Measurements from ENCODE around the gene CGB7. TPM values are rescaled to one million over a fixed set of nuclear protein-coding genes. Genes with fewer than 3 reads are reported as not detected.
"Not testable (repeated sequence)": the region's sequence is repeated elsewhere in the genome, so short reads cannot be mapped to it uniquely, and the experiment has no call there.

The CGB7 gene
- total RNA-seq, 1 donor from 2014 or later: not detected

GRCh38 chr19:49056902-49057596 is 500 bp downstream of the CGB7 start:
- Histone ChIP-seq H3K4me3 (peak overlapping the region; percentile 48), H2AFZ (replicated peaks) (peak overlapping the region; percentile 75), H3K27me3 (peaks cover 65% of the 10 kb centered on the region), H3K4me2 (peak overlapping the region; percentile 76), H3K4me1 (peaks cover 13% of the 10 kb centered on the region)
- H3K9me3 Mint-ChIP-seq; H3K9me3 ChIP-seq (ENCODE audit: low read depth); H3K9ac ChIP-seq; H3K36me3 ChIP-seq; H4K20me1 ChIP-seq (ENCODE audit: low read depth); H3F3A ChIP-seq (ENCODE audit: low read depth); H3K79me2 ChIP-seq (ENCODE audit: low read depth); DNase-seq (ENCODE audit: low spot score); H3K36me3 Mint-ChIP-seq; H3K27ac Mint-ChIP-seq; H3K27ac ChIP-seq: not testable (repeated sequence)
- peak; percentile 91 for TF ChIP-seq EZH2 (IDR thresholded peaks at IDR 0.05)
- peak; percentile 65 for TF ChIP-seq EZH2phosphoT487 (IDR thresholded peaks at IDR 0.05)
- H3K4me1 Mint-ChIP-seq: peaks cover 22% of the 10 kb centered on the region
- H3K4me3 Mint-ChIP-seq: peak overlapping the region; percentile 78
- peaks cover 42% of the 10 kb centered on the region for H3K27me3 Mint-ChIP-seq (ENCODE audit: insufficient read depth, low read depth)

- Histone ChIP-seq H3K4me1 (peaks cover 13% of the 10 kb centered on the region), H3K27ac (no peak overlapping the region), H3K4me3 (peak overlapping the region; percentile 48), H4K20me1 (ENCODE audit: low read depth) (peaks cover 5% of the 10 kb centered on the region), H3K9ac (no peak overlapping the region), H3F3A (ENCODE audit: low read depth) (no peaks in the 10 kb centered on the region), H3K9me3 (ENCODE audit: low read depth) (no peaks in the 10 kb centered on the region), H3K79me2 (ENCODE audit: low read depth) (no peaks in the 10 kb centered on the region), H3K27me3 (peaks cover 64% of the 10 kb centered on the region), H2AFZ (replicated peaks) (peak overlapping the region; percentile 75), H3K4me2 (peak overlapping the region; percentile 76), H3K36me3 (no peaks in the 10 kb centered on the region)
- Mint-ChIP-seq H3K4me1 (peaks cover 22% of the 10 kb centered on the region), H3K4me3 (peak overlapping the region; percentile 78), H3K27me3 (ENCODE audit: insufficient read depth, low read depth) (peaks cover 40% of the 10 kb centered on the region), H3K9me3 (no peaks in the 10 kb centered on the region), H3K36me3 (no peaks in the 10 kb centered on the region), H3K27ac (no peak overlapping the region)
- TF ChIP-seq CTCF (IDR thresholded peaks at IDR 0.05): peak; percentile 52
- TF ChIP-seq EZH2 (IDR thresholded peaks at IDR 0.05): peak; percentile 84
- peak; percentile 85 for TF ChIP-seq EZH2phosphoT487 (IDR thresholded peaks at IDR 0.05)
- peak; percentile 87 for DNase-seq (ENCODE audit: low spot score)
These were observed 1.2 kb downstream of the CGB7 start for GRCh38 chr19:49056101-49056901.

- H3K4me2 ChIP-seq; H3K27ac Mint-ChIP-seq; H3K4me1 Mint-ChIP-seq; H3K27ac ChIP-seq; H3K36me3 Mint-ChIP-seq; H3K4me1 ChIP-seq; DNase-seq (ENCODE audit: low spot score); H3F3A ChIP-seq (ENCODE audit: low read depth); H3K79me2 ChIP-seq (ENCODE audit: low read depth); H3K9me3 ChIP-seq (ENCODE audit: low read depth); H3K27me3 ChIP-seq; H3K27me3 Mint-ChIP-seq (ENCODE audit: insufficient read depth, low read depth); H2AFZ ChIP-seq (replicated peaks); H4K20me1 ChIP-seq (ENCODE audit: low read depth); H3K4me3 ChIP-seq; H3K36me3 ChIP-seq; H3K4me3 Mint-ChIP-seq; H3K9me3 Mint-ChIP-seq; H3K9ac ChIP-seq: not testable (repeated sequence)
These were observed 7.0 kb downstream of the CGB7 start for GRCh38 chr19:49050376-49051033.

- not testable (repeated sequence) for H3K4me3 Mint-ChIP-seq; DNase-seq (ENCODE audit: low spot score); H3K4me1 ChIP-seq; H3K4me2 ChIP-seq; H3K36me3 Mint-ChIP-seq; H3K27ac Mint-ChIP-seq; H3K9me3 Mint-ChIP-seq; H3K27ac ChIP-seq; H3K9ac ChIP-seq; H4K20me1 ChIP-seq (ENCODE audit: low read depth); H3K79me2 ChIP-seq (ENCODE audit: low read depth); H3F3A ChIP-seq (ENCODE audit: low read depth); H3K36me3 ChIP-seq; H3K27me3 ChIP-seq; H3K4me1 Mint-ChIP-seq; H3K27me3 Mint-ChIP-seq (ENCODE audit: insufficient read depth, low read depth); H3K4me3 ChIP-seq; H2AFZ ChIP-seq (replicated peaks); H3K9me3 ChIP-seq (ENCODE audit: low read depth)
These were observed 7.7 kb downstream of the CGB7 start for GRCh38 chr19:49049834-49050233.

GRCh38 chr19:49049011-49049410 is 8.5 kb downstream of the CGB7 start, which contains the start of gene CGB8:
Gene CGB8, minus strand, starts transcription at chr19:49049111. Its CDS starts 372 bp downstream, at chr19:49048739.
- H3K27me3 ChIP-seq; H3K27ac Mint-ChIP-seq; H3K9me3 ChIP-seq (ENCODE audit: low read depth); H3K9ac ChIP-seq; H3K79me2 ChIP-seq (ENCODE audit: low read depth); H2AFZ ChIP-seq (replicated peaks); H3K4me1 Mint-ChIP-seq; H3K4me1 ChIP-seq; H3K27ac ChIP-seq; H3K4me3 ChIP-seq; H3K36me3 ChIP-seq; H3K36me3 Mint-ChIP-seq; H3K27me3 Mint-ChIP-seq (ENCODE audit: insufficient read depth, low read depth); H3K4me3 Mint-ChIP-seq; H3K9me3 Mint-ChIP-seq; H3F3A ChIP-seq (ENCODE audit: low read depth); DNase-seq (ENCODE audit: low spot score); H3K4me2 ChIP-seq; H4K20me1 ChIP-seq (ENCODE audit: low read depth): not testable (repeated sequence)

- not testable (repeated sequence) for H3K79me2 ChIP-seq (ENCODE audit: low read depth); H3K4me3 ChIP-seq; H3K36me3 Mint-ChIP-seq; H3K4me2 ChIP-seq; H3K9me3 Mint-ChIP-seq; DNase-seq (ENCODE audit: low spot score); H3K36me3 ChIP-seq; H3K4me3 Mint-ChIP-seq; H3K9me3 ChIP-seq (ENCODE audit: low read depth); H3K27ac Mint-ChIP-seq; H3K4me1 Mint-ChIP-seq; H2AFZ ChIP-seq (replicated peaks); H3K27me3 Mint-ChIP-seq (ENCODE audit: insufficient read depth, low read depth); H3K9ac ChIP-seq; H3K27me3 ChIP-seq; H3K27ac ChIP-seq; H3K4me1 ChIP-seq; H4K20me1 ChIP-seq (ENCODE audit: low read depth); H3F3A ChIP-seq (ENCODE audit: low read depth)
These were observed 14.0 kb downstream of the CGB7 start, which contains the start of gene CGB5 for GRCh38 chr19:49043548-49043947. Gene CGB5, plus strand, starts transcription at chr19:49043848. Its CDS starts 362 bp downstream, at chr19:49044210.

All from neural progenitor cell (in vitro differentiated cells).